Spleen (tissue), 11 donors: ENCODE results near the gene CBLN3. TPM values are rescaled to one million over a fixed set of nuclear protein-coding genes. Genes with fewer than 3 reads are reported as not detected.
"Not testable (repeated sequence)": the region's sequence is repeated elsewhere in the genome, so short reads cannot be mapped to it uniquely, and the experiment has no call there.

ENCODE experiments used
- DNase-seq: peaks from one replicate; pipeline ENCODE4 v3.0.0-alpha.2; 2020
- H3K27ac ChIP-seq, 8 donors: fragments of 200-600 bp; sonication (generic) in 7 of 8; 1 replicate in 4 of 8; 2 replicates in 4 of 8; pipeline versions ENCODE4 v1.5.0 to v1.8.0; 2016 to 2021; ENCODE audit warnings: inconsistent platforms in 4 of 8, mild to moderate bottlenecking in 4 of 8, moderate library complexity in 1 of 8
- H3K27me3 ChIP-seq, 7 donors: fragments of 200-600 bp; sonication (generic) in 6 of 7; replicated peaks in 1 of 7; 1 replicate in 4 of 7; 2 replicates in 3 of 7; pipeline versions ENCODE4 v1.5.0 to v1.8.0; 2016 to 2021; ENCODE audit warnings: inconsistent platforms in 3 of 7, mild to moderate bottlenecking in 1 of 7
- H3K36me3 ChIP-seq, 6 donors: fragments of 200-600 bp; sonication (generic) in 5 of 6; 1 replicate in 4 of 6; 2 replicates in 2 of 6; pipeline versions ENCODE4 v1.5.0 to v1.8.0; 2016 to 2021; ENCODE audit warnings: inconsistent platforms in 2 of 6
- H3K4me1 ChIP-seq, 6 donors: fragments of 200-600 bp; sonication (generic) in 5 of 6; 1 replicate in 3 of 6; 2 replicates in 3 of 6; pipeline versions ENCODE4 v1.5.0 to v1.8.0; 2016 to 2021; ENCODE audit warnings: inconsistent platforms in 3 of 6
- H3K4me3 ChIP-seq, 8 donors: fragments of 200-600 bp; sonication (generic) in 7 of 8; 1 replicate in 4 of 8; 2 replicates in 4 of 8; pipeline versions ENCODE4 v1.5.0 to v1.8.0; 2016 to 2021; ENCODE audit warnings: inconsistent platforms in 4 of 8, mild to moderate bottlenecking in 4 of 8, moderate library complexity in 2 of 8
- H3K9me3 ChIP-seq, 8 donors: fragments of 200-600 bp; sonication (generic) in 7 of 8; 1 replicate in 4 of 8; 2 replicates in 4 of 8; pipeline versions ENCODE4 v1.5.0 to v1.8.0; 2016 to 2021; ENCODE audit warnings: inconsistent platforms in 4 of 8
- POLR2A ChIP-seq, 3 donors: fragments of 450-650 bp; IDR thresholded peaks; one replicate each; pipeline ENCODE4 v1.5.1; 2017; ENCODE audit warnings: antibody characterized with exemption in 3 of 3, mild to moderate bottlenecking in 1 of 3
- POLR2AphosphoS5 ChIP-seq, 3 donors: sonication (generic); formaldehyde crosslinking; IDR thresholded peaks; one replicate each; pipeline ENCODE4 v1.5.1; 2017; ENCODE audit warnings: antibody characterized with exemption in 3 of 3
- WGBS, 5 donors: extraction: QIAGEN DNeasy Blood & Tissue Kit in 3 of 5; methylation state at CpG; one replicate each; pipeline versions ENCODE4 v1.1.5 to v1.1.7; 2013 to 2018; 5-methylcytosine and 5-hydroxymethylcytosine counted together
- intact Hi-C: fragments of 100-400 bp; cut with DNase I; formaldehyde crosslinking; loops from one replicate; pipeline ENCODE4 v1.15.0; 2023; ENCODE audit warnings: low total_unique reads
- polyA plus RNA-seq, 3 donors: library from polyadenylated mRNA; stranded (reverse); fragments of 200-250 nt; gene quantifications; one replicate each; pipeline ENCODE4 v1.2.1, GENCODE V29; 2013
- total RNA-seq, 7 donors: library from RNA; depleted of rRNA in 3 of 7; stranded (reverse); fragments of >200 nt in 3 of 7; fragmentation: NEBNext Ultra II Directional in 4 of 7; extraction: Animal tissue kit (Norgen Biotek cat#: 25700) in 4 of 7; gene quantifications; one replicate each; pipeline versions ENCODE4 v1.1.0 to v1.2.1, GENCODE V29; 2016 to 2021
- TF ChIP-seq, protein P1 (sequence below), 11 experiments: fragments of 200-600 bp in 7 of 11; fragments of 450-650 bp in 4 of 11; sonication (generic) in 4 of 11; IDR thresholded peaks in 8 of 11; conservative IDR thresholded peaks in 3 of 11; 1 replicate in 7 of 11; 2 replicates in 4 of 11; pipeline versions ENCODE4 v1.4.0 to v1.8.0; 2016 to 2021; ENCODE audit warnings: antibody characterized with exemption in 11 of 11, inconsistent platforms in 4 of 11, mild to moderate bottlenecking in 1 of 11
- donor health status: healthy with polysubstance abuse.
- donor health status: DM: no; HTN: no; CAD: no; lungs with moderate emphysema.
- donor health status: DM: no; HTN: no; CAD: no.
- donor health status: Bipolar disorder and iron deficiency.
- donor health status: healthy.
- donor health status: DM: no; HTN: no; CAD: no.
- donor health status: DM: yes; HTN: yes; CAD: no.

Gene CBLN3
- total and polyA plus RNA-seq, 10 donors: 4.3 to 21.7 (median 10.2) TPM

DNA sequence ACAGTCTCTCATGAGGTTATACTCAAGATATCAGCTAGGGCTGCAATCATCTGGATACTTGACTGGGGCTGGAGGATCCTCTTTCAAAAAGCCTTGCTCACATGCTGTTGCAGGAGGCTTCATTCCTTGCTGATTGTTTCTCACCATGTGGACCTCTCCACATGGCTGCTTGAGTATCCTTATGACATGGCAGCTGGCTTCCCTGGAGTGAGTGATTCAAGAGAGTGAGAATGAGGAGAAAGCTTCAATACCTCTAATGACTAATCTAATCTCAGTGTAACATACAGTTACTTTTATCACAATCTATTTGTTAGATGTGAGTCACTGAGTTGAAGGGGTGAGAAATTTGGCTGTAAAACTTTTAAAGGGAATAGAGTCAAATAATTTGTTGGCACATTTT, 27.5 kb upstream of the CBLN3 start:
- no peak overlapping the region for H3K4me3 ChIP-seq
- H3K9me3 ChIP-seq: peaks cover 0 to 3% (median 0%) of the 10 kb centered on the region in 8 donors
- peaks cover 0 to 5% (median 0%) of the 10 kb centered on the region in 6 donors for H3K36me3 ChIP-seq
- peaks cover 0 to 3% (median 0%) of the 10 kb centered on the region in 6 donors for H3K4me1 ChIP-seq
- TF ChIP-seq POLR2A (IDR thresholded peaks at IDR 0.05) (no peak), POLR2AphosphoS5 (IDR thresholded peaks at IDR 0.05) (no peak)
- TF ChIP-seq, protein P1, sequence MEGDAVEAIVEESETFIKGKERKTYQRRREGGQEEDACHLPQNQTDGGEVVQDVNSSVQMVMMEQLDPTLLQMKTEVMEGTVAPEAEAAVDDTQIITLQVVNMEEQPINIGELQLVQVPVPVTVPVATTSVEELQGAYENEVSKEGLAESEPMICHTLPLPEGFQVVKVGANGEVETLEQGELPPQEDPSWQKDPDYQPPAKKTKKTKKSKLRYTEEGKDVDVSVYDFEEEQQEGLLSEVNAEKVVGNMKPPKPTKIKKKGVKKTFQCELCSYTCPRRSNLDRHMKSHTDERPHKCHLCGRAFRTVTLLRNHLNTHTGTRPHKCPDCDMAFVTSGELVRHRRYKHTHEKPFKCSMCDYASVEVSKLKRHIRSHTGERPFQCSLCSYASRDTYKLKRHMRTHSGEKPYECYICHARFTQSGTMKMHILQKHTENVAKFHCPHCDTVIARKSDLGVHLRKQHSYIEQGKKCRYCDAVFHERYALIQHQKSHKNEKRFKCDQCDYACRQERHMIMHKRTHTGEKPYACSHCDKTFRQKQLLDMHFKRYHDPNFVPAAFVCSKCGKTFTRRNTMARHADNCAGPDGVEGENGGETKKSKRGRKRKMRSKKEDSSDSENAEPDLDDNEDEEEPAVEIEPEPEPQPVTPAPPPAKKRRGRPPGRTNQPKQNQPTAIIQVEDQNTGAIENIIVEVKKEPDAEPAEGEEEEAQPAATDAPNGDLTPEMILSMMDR (IDR thresholded peaks at IDR 0.05 in 8 of 11, conservative IDR thresholded peaks at IDR 0.05 in 3 of 11): no peak
- no peak for DNase-seq
- H3K27ac ChIP-seq: no peak overlapping the region
- intact Hi-C loops: no loop called here
- H3K27me3 ChIP-seq: no peaks in the 10 kb centered on the region

DNA sequence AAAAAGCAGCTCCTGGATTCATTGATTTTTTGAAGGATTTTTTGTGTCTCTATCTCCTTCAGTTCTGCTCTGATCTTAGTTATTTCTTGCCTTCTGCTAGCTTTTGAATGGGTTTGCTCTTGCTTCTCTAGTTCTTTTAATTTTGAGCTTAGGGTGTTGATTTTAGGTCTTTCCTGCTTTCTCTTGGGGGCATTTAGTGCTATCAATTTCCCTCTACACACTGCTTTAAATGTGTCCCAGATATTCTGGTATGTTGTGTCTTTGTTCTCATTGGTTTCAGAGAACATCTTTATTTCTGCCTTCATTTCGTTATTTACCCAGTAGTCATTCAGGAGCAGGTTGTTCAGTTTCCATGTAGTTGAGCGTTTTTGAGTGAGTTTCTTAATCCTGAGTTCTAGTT, 21.4 kb upstream of the CBLN3 start:
- intact Hi-C loops, H3K36me3 ChIP-seq, H3K4me3 ChIP-seq, H3K27me3 ChIP-seq, H3K9me3 ChIP-seq, H3K27ac ChIP-seq, DNase-seq, H3K4me1 ChIP-seq: not testable (repeated sequence)
- WGBS, 5 donors: 86 to 94% (median 90%) methylated on average over 2 of the region's 2 CpGs

DNA sequence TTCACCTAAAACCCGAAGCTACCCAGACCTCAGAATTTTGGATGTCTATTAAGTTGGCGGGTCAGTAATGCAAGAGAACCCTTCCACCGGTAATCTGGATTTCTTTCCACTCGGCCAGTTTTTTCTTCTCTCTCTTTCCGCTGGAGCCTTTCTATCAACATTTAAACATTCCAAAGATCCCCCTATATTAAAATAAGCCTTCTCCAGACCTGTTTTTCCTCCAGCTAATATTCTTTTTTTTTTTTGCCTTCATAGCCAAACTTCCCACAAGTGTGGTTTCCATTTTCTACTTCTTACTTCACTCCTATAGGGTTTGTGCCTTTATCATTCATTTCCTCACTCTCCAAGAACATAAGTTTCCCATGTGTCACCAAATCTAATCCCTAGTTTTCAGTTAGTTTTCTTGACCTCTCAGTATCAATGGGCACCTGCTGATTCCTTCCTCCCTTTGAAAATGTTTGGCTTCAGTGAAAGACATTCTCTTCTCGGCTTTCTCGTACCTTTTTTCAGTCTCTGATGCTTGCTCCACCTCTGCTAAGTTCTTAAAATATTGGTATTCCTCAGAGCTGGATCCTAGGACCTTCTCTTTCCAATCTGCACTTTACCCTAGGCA, 13.7 kb upstream of the CBLN3 start:
- intact Hi-C loops: no loop called here
- TF ChIP-seq POLR2AphosphoS5 (IDR thresholded peaks at IDR 0.05) (no peak), POLR2A (IDR thresholded peaks at IDR 0.05) (no peak)
- TF ChIP-seq, protein P1 (IDR thresholded peaks at IDR 0.05 in 8 of 11, conservative IDR thresholded peaks at IDR 0.05 in 3 of 11): no peak
- no peaks in the 10 kb centered on the region for H3K9me3 ChIP-seq
- 5 to 8% (median 7%) methylated on average over 6 to 7 of the region's 7 CpGs for WGBS, 5 donors
- H3K4me3 ChIP-seq: peak overlapping the region; percentile 56 to 86 (median 62)
- H3K4me1 ChIP-seq: peaks cover 21 to 47% (median 41%) of the 10 kb centered on the region in 6 donors
- H3K27ac ChIP-seq: peak overlapping the region; percentile 22 to 99 (median 99)
- H3K27me3 ChIP-seq: no peaks in the 10 kb centered on the region
- no peak for DNase-seq
- H3K36me3 ChIP-seq: peaks cover 0 to 34% (median 29%) of the 10 kb centered on the region in 6 donors

DNA sequence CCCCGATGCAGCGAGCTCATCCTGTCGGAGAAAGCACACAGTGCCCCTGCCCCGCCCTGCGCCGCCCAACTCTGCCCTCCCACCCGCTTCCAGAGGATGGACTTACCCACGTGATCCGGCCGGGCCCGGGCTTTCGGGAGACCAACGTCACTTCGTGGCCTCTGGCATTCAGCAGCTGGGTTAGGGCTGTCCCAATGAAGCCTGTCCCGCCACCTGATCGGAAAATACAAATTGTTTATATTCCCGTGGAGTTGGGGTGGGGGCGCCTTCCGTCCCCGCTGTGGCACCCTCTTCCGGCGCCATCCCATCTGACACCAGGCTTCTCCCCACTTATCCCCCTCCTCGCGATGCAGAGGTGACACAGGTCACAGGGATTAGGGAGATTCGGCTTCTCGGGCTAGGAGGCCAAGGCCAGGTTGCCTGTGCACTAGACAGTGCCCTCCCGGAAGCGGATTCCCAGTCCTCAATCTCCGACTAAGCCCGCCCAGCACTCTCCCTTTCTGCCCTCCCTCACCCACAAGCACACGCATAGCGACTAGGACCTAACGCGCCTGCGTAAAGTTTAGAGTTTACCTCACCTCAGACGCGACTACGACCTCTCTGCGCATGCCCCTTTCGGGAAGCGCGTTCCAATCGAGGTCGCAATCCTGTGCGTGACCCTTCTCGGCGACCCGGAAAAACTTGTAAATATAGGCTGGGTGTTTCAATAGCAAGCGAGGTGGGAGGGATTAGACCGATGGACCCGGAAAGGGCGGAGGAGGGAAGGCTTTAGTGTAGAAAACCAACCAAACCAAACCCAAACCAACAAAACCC, 13.0 kb upstream of the CBLN3 start, which contains the start of gene SDR39U1:
SDR39U1 (minus strand) TSS at position 537 of the 813 bp plus-strand sequence; CDS start at position 530, 7 bp downstream.
- intact Hi-C loops: no loop called here
- H3K9me3 ChIP-seq: no peaks in the 10 kb centered on the region
- H3K4me1 ChIP-seq: peaks cover 28 to 54% (median 48%) of the 10 kb centered on the region in 6 donors
- H3K36me3 ChIP-seq: peaks cover 0 to 41% (median 36%) of the 10 kb centered on the region in 6 donors
- DNase-seq: peak; percentile 97
- H3K27ac ChIP-seq: peak within 1 kb of the TSS; percentile 95 to 99 (median 99)
- TF ChIP-seq, protein P1 (IDR thresholded peaks at IDR 0.05 in 8 of 11, conservative IDR thresholded peaks at IDR 0.05 in 3 of 11): peak in 1 of 11 experiments; percentile 34
- peak; percentile 92 to 98 (median 97) for TF ChIP-seq POLR2AphosphoS5 (IDR thresholded peaks at IDR 0.05)
- peak in 2 of 3 donors; percentile 62 to 71 for TF ChIP-seq POLR2A (IDR thresholded peaks at IDR 0.05)
- peak within 1 kb of the TSS; percentile 56 to 86 (median 62) for H3K4me3 ChIP-seq
- H3K27me3 ChIP-seq: no peaks in the 10 kb centered on the region
- WGBS, 5 donors: 0% methylated on average over 44 to 52 of the region's 52 CpGs
